Measurements from ENCODE around the gene WFDC10A. TPM values are rescaled to one million over a fixed set of nuclear protein-coding genes. Genes with fewer than 3 reads are reported as not detected.

The WFDC10A gene
- total and polyA plus RNA-seq, 8 donors, result not detected

DNA sequence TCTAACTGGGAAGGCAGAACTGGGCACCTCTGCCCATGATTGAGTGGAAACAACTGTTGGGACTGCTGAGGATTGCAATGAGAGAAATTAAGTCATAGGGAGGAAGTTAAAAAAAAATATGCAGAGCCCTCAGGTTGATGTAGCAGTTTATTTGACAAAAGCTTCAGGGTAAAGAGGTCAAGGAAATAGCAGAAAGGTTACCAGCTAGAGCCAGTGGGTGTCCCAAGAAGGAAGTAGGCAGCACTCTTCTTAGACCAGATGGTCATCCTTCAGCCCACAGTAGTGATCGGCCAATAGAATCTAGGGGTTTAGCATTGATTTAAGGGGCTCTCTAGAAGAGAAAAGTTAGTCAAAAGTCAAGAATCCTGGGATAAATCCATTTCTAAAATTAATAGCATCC is 21.7 kb upstream of the WFDC10A start:
- TF ChIP-seq CTCF (IDR thresholded peaks at IDR 0.05) (no peak), POLR2A (IDR thresholded peaks at IDR 0.05) (no peak), POLR2AphosphoS5 (IDR thresholded peaks at IDR 0.05) (no peak), EP300 (IDR thresholded peaks at IDR 0.05) (no peak)
- intact Hi-C loops (cut with DNase I; ENCODE audit: low total_unique reads), result no loop called here
- Histone ChIP-seq H3K4me1 (no peaks in the 10 kb centered on the region), H3K36me3 (no peaks in the 10 kb centered on the region), H3K9me3 (peaks cover 0 to 23% (median 15%) of the 10 kb centered on the region in 4 donors), H3K4me3 (no peak overlapping the region), H3K27ac (no peak overlapping the region), H3K27me3 (no peaks in the 10 kb centered on the region)
- 88 to 100% (median 95%) methylated on average over 1 of the region's 1 CpG for WGBS, 5 donors
- no peak for DNase-seq

- no peak for TF ChIP-seq POLR2A (IDR thresholded peaks at IDR 0.05)
- no peak for TF ChIP-seq CTCF (IDR thresholded peaks at IDR 0.05)
- TF ChIP-seq POLR2AphosphoS5 (IDR thresholded peaks at IDR 0.05), result no peak
- no peak for TF ChIP-seq EP300 (IDR thresholded peaks at IDR 0.05)
- Histone ChIP-seq H3K4me3 (no peak overlapping the region), H3K27ac (no peak overlapping the region), H3K4me1 (no peaks in the 10 kb centered on the region), H3K36me3 (no peaks in the 10 kb centered on the region), H3K9me3 (peaks cover 0 to 11% (median 5%) of the 10 kb centered on the region in 4 donors), H3K27me3 (no peaks in the 10 kb centered on the region)
- intact Hi-C loops (cut with DNase I; ENCODE audit: low total_unique reads), result no loop called here
- WGBS, 5 donors, result 54 to 73% (median 58%) methylated on average over 4 of the region's 4 CpGs
- DNase-seq, result no peak
Measured at GRCh38 chr20:45611054-45611453, 18.5 kb upstream of the WFDC10A start.

DNA sequence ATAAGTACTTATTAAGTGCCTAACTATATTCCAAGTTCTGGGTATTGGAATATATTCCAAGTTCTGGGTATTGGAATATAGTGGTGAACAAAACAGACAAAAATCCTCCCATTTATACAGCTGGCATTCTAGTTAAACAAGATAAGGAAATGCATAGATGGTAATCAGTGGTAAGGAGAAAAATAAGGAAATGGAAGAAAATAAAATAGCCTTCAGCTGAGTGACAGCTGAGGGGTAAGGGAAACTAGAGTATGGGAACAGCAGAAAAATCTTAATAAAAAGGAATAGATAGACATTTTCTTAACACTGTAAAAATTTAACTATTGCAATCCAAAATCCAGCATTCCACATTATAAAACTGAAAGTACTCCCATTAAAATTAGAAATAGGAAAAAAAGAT is 17.2 kb upstream of the WFDC10A start:
- TF ChIP-seq CTCF (IDR thresholded peaks at IDR 0.05) (no peak), POLR2A (IDR thresholded peaks at IDR 0.05) (no peak), EP300 (IDR thresholded peaks at IDR 0.05) (no peak), POLR2AphosphoS5 (IDR thresholded peaks at IDR 0.05) (no peak)
- intact Hi-C loops (cut with DNase I; ENCODE audit: low total_unique reads), result no loop called here
- Histone ChIP-seq H3K4me1 (no peaks in the 10 kb centered on the region), H3K4me3 (no peak overlapping the region), H3K27me3 (no peaks in the 10 kb centered on the region), H3K9me3 (peaks cover 0 to under 1% (median 0%) of the 10 kb centered on the region in 4 donors), H3K27ac (no peak overlapping the region), H3K36me3 (no peaks in the 10 kb centered on the region)
- DNase-seq, result no peak

- Histone ChIP-seq H3K9me3 (no peaks in the 10 kb centered on the region), H3K27me3 (no peaks in the 10 kb centered on the region), H3K36me3 (no peaks in the 10 kb centered on the region), H3K27ac (no peak overlapping the region), H3K4me1 (no peaks in the 10 kb centered on the region), H3K4me3 (no peak overlapping the region)
- DNase-seq, result no peak
- WGBS, 5 donors, result 90 to 100% (median 98%) methylated on average over 2 of the region's 2 CpGs
- TF ChIP-seq CTCF (IDR thresholded peaks at IDR 0.05) (no peak), POLR2A (IDR thresholded peaks at IDR 0.05) (no peak), EP300 (IDR thresholded peaks at IDR 0.05) (no peak), POLR2AphosphoS5 (IDR thresholded peaks at IDR 0.05) (no peak)
- intact Hi-C loops (cut with DNase I; ENCODE audit: low total_unique reads), result no loop called here
Measured at GRCh38 chr20:45617591-45617990, 11.9 kb upstream of the WFDC10A start.
